Midbrain (tissue), 1 donor: ENCODE results near the gene DGAT2L6.
"Not testable (repeated sequence)": the region's sequence is repeated elsewhere in the genome, so short reads cannot be mapped to it uniquely, and the experiment has no call there.

ENCODE experiments used
- DNase-seq: peaks from one replicate; lab custom pipeline; 2025; lab: John Stamatoyannopoulos, UW

DGAT2L6 gene

GRCh38 chrX:70196961-70197720 is 19.9 kb downstream of the DGAT2L6 start:
- DNase-seq = no peak

- no peak for DNase-seq
These were observed 24.4 kb downstream of the DGAT2L6 start for GRCh38 chrX:70201732-70202131.

- no peak for DNase-seq
These were observed 31.2 kb downstream of the DGAT2L6 start for GRCh38 chrX:70208479-70208878.

- not testable (repeated sequence) for DNase-seq
These were observed 32.3 kb downstream of the DGAT2L6 start for GRCh38 chrX:70209570-70209969.

GRCh38 chrX:70219938-70220764 is 42.9 kb downstream of the DGAT2L6 start:
- DNase-seq = no peak

- no peak for DNase-seq
These were observed 48.8 kb downstream of the DGAT2L6 start for GRCh38 chrX:70226048-70226447.

GRCh38 chrX:70226687-70227086 is 49.4 kb downstream of the DGAT2L6 start:
- DNase-seq = no peak

- no peak for DNase-seq
These were observed 54.4 kb downstream of the DGAT2L6 start for GRCh38 chrX:70231666-70232065.

GRCh38 chrX:70234355-70234754 is 57.1 kb downstream of the DGAT2L6 start, which contains the start of gene AWAT1:
TSS of gene AWAT1 (plus strand) at chrX:70234655. CDS start at chrX:70234696, 41 bp downstream.
- DNase-seq = no peak

GRCh38 chrX:70240751-70241150 is 63.5 kb downstream of the DGAT2L6 start:
- DNase-seq = no peak

- no peak for DNase-seq
These were observed 64.2 kb downstream of the DGAT2L6 start for GRCh38 chrX:70241501-70241900.

GRCh38 chrX:70243601-70244000 is 66.3 kb downstream of the DGAT2L6 start:
- not testable (repeated sequence) for DNase-seq

GRCh38 chrX:70244881-70245280 is 67.6 kb downstream of the DGAT2L6 start:
- DNase-seq = no peak

GRCh38 chrX:70247252-70247651 is 70.0 kb downstream of the DGAT2L6 start:
- DNase-seq = no peak

GRCh38 chrX:70252491-70252890 is 75.2 kb downstream of the DGAT2L6 start:
- no peak for DNase-seq

GRCh38 chrX:70253377-70254062 is 76.2 kb downstream of the DGAT2L6 start:
- DNase-seq = no peak

- no peak for DNase-seq
These were observed 76.7 kb downstream of the DGAT2L6 start for GRCh38 chrX:70254063-70254400.

GRCh38 chrX:70254909-70255308 is 77.6 kb downstream of the DGAT2L6 start:
- no peak for DNase-seq
